Ishikawa (cell line): ENCODE data around the gene CTNNA3.

Experiments used
- CREB1 ChIP-seq: IDR thresholded peaks from 2 replicates; pipeline ENCODE4 v1.6.1; 2012; ENCODE audit warnings: low read depth
- EP300 ChIP-seq: IDR thresholded peaks from 2 replicates; pipeline ENCODE4 v1.6.1; 2012; ENCODE audit warnings: borderline replicate concordance
- MAX ChIP-seq: IDR thresholded peaks from 2 replicates; pipeline ENCODE4 v1.6.1; 2012
- TAF1 ChIP-seq: IDR thresholded peaks from 2 replicates; pipeline ENCODE4 v1.6.1; 2012; ENCODE audit warnings: low read depth, mild to moderate bottlenecking
- YY1 ChIP-seq: IDR thresholded peaks from 2 replicates; pipeline ENCODE4 v1.6.1; 2012; ENCODE audit warnings: low read depth

GRCh38 chr10:66457629-66458028 lies 1238.4 kb downstream of the CTNNA3 start:
- TF ChIP-seq EP300 = no peak
- no peak for TF ChIP-seq CREB1
- TF ChIP-seq YY1 = no peak
- no peak for TF ChIP-seq TAF1
- no peak for TF ChIP-seq MAX
